Measurements from ENCODE around the gene ATP9B. TPM values are rescaled to one million over a fixed set of nuclear protein-coding genes. Genes with fewer than 3 reads are reported as not detected.

The ATP9B gene
- total and polyA plus RNA-seq, 10 of the 15 experiments (the other 5 are each of a cell fraction or from before 2014, with no cell fraction given) = 0.74 to 20.7 (median 12.9) TPM

GRCh38 chr18:79067611-79068010, 1.6 kb upstream of the ATP9B start:
- ChIA-PET SMC1A (ENCODE audit: uncharacterized antibody, unreplicated experiment) (interaction anchor here (0.6 to 1.5 kb wide), 2 partner anchors 89 to 301 kb away, joined by 3 to 4 read pairs; no protein-coding TSS in a partner anchor), CTCF (no interaction called here), RAD21 (ENCODE audit: unreplicated experiment) (interaction anchor here (1.1 kb wide), 1 partner anchor 89 kb away, joined by 3 read pairs; no protein-coding TSS in a partner anchor), POLR2A (no interaction called here)
- no peaks in the 10 kb centered on the region for H3K36me3 ChIP-seq (ENCODE audit: control insufficient read depth in 2 of 2, insufficient read depth in 2 of 2, low read length in 1 of 2)
- DNase-seq (ENCODE audit: low read depth, low spot score) (no peak), FAIRE-seq (no peak), ATAC-seq (no peak)
- no peak overlapping the region for H3K9ac ChIP-seq (ENCODE audit: control insufficient read depth, insufficient read depth, low read length)
- no peaks in the 10 kb centered on the region for H3K27me3 ChIP-seq (replicated peaks in 1 of 2; ENCODE audit: control insufficient read depth in 2 of 2, insufficient read depth in 2 of 2, low read length in 1 of 2)
- no peak overlapping the region for H3K4me2 ChIP-seq (ENCODE audit: control insufficient read depth, insufficient read depth)
- TF ChIP-seq NRF1 (conservative IDR thresholded peaks at IDR 0.05; ENCODE audit: low read depth, low read length) (no peak), MEF2A (IDR thresholded peaks at IDR 0.05; ENCODE audit: insufficient read depth, low read depth, low read length) (no peak), HCFC1 (IDR thresholded peaks at IDR 0.05; ENCODE audit: low read length) (no peak), FOXM1 (IDR thresholded peaks at IDR 0.05; ENCODE audit: low read depth, low read length) (no peak), HDGF (IDR thresholded peaks at IDR 0.05) (no peak), ZBTB40 (IDR thresholded peaks at IDR 0.05; ENCODE audit: borderline replicate concordance) (0 out of 2 replicates have a peak, but pooled peaks have one; percentile 3), RBBP5 (conservative IDR thresholded peaks at IDR 0.05) (no peak), BACH1 (IDR thresholded peaks at IDR 0.05; ENCODE audit: borderline replicate concordance) (no peak), GABPA (IDR thresholded peaks at IDR 0.05; ENCODE audit: low read depth) (no peak)
- in situ Hi-C loops (cut with MboI) (no loop called here), intact Hi-C loops (cut with micrococcal nuclease; ENCODE audit: unreplicated experiment) (loop anchor here (2.0 to 10.0 kb wide), 2 partner anchors 89 to 177 kb away; no protein-coding TSS in a partner anchor)
- peaks cover 23% of the 10 kb centered on the region for H3K79me2 ChIP-seq (ENCODE audit: control insufficient read depth, insufficient read depth, low read length)
- no peaks in the 10 kb centered on the region; the same call in 1 of the 2 replicates for H3K4me1 ChIP-seq (ENCODE audit: control insufficient read depth, insufficient read depth, low read length)
- no peak overlapping the region for H3K27ac ChIP-seq (ENCODE audit: control insufficient read depth, insufficient read depth)
- H4K20me1 ChIP-seq (ENCODE audit: control insufficient read depth, insufficient read depth) = no peaks in the 10 kb centered on the region
- no peak overlapping the region for H3K4me3 ChIP-seq
- BruUV-seq (replicated peaks) = no TSS peak
- 92% methylated on average over 4 of the region's 4 CpGs for WGBS (ENCODE audit: insufficient coverage, insufficient replicate concordance, low lambda C conversion rate, missing lambda C conversion rate)
- no peak overlapping the region for H2AFZ ChIP-seq (ENCODE audit: control insufficient read depth, low read depth, low read length)
- no peaks in the 10 kb centered on the region; the same call in none of the 3 replicates for H3K9me3 ChIP-seq (replicated peaks; ENCODE audit: control insufficient read depth, insufficient read depth, low read length)
